K562 (cell line): ENCODE results near the gene KRT8. TPM values are rescaled to one million over a fixed set of nuclear protein-coding genes. Genes with fewer than 3 reads are reported as not detected.

Source experiments
- ATAC-seq: fragments of 200-7000 bp; cut with Tn5 transposase; 3 replicates; pipeline ENCODE4 v1.9.1; 2020; ENCODE audit warnings: moderate library complexity
- BruUV-seq: library from RNA; stranded (reverse); fragments of 400-500 nt; replicated peaks from 2 replicates; lab custom pipeline; 2021; lab: Mats Ljungman, UMichigan
- CTCF ChIA-PET: fragments of 300-600 bp; formaldehyde crosslinking; extraction: SDS; loops from one replicate; lab custom pipeline; 2021; ENCODE audit warnings: low intra/inter-chr PET ratio; lab: Yijun Ruan, JAX
- POLR2A ChIA-PET: fragments of 300-600, 350-650 bp; sonication (Branson Sonifier 250); formaldehyde crosslinking; extraction: SDS; loops from one replicate; lab custom pipeline; 2021; ENCODE audit warnings: antibody characterized with exemption, inconsistent platforms; lab: Yijun Ruan, JAX
- DNase-seq, 4 experiments: peaks; one replicate each; pipeline versions ENCODE4 v3.0.0 to v3.0.0-alpha.2; 2011 to 2018; ENCODE audit warnings: low spot score in 3 of 4, mixed read lengths in 3 of 4; ENCODE audit errors: extremely low read depth in 1 of 4
- FAIRE-seq: peaks from 2 replicates; lab custom pipeline; 2011; peaks lifted over from hg19 to GRCh38; lab: Jason Lieb, UNC
- H2AFZ ChIP-seq: 2 replicates; pipeline ENCODE4 v1.6.0; 2011; ENCODE audit warnings: low read depth, low read length, control low read depth, inconsistent platforms
- H3K27ac ChIP-seq: fragments of 200-600 bp; 3 replicates; pipeline ENCODE4 v1.8.0; 2011; ENCODE audit warnings: low read depth, mild to moderate bottlenecking, control low read depth, inconsistent platforms, low read length, moderate library complexity, mixed read lengths; ENCODE audit errors: extremely low read depth
- H3K27me3 ChIP-seq, 2 experiments: fragments of 300-600 bp in 1 of 2; 2 replicates in 1 of 2; 3 replicates in 1 of 2; pipeline versions ENCODE4 v1.6.0 to v1.8.0; 2011; ENCODE audit warnings: inconsistent platforms in 2 of 2, low read length in 2 of 2, mild to moderate bottlenecking in 1 of 2, mixed read lengths in 1 of 2, moderate library complexity in 1 of 2; ENCODE audit not compliant: control insufficient read depth in 2 of 2, insufficient read depth in 2 of 2
- H3K36me3 ChIP-seq: fragments of 300-600 bp; 3 replicates; pipeline ENCODE4 v1.8.0; 2011; ENCODE audit warnings: mild to moderate bottlenecking, low read length, inconsistent platforms; ENCODE audit not compliant: control insufficient read depth, insufficient read depth
- H3K4me1 ChIP-seq, 2 experiments: fragments of 200-600 bp in 1 of 2; replicated peaks in 1 of 2; 2 replicates in 1 of 2; 3 replicates in 1 of 2; pipeline versions ENCODE4 v1.5.1 to v1.8.0; 2011; ENCODE audit warnings: inconsistent platforms in 2 of 2, low read length in 2 of 2, mild to moderate bottlenecking in 1 of 2, mixed read lengths in 1 of 2, moderate library complexity in 1 of 2; ENCODE audit not compliant: control insufficient read depth in 2 of 2, insufficient read depth in 2 of 2
- H3K4me2 ChIP-seq: 2 replicates; pipeline ENCODE4 v1.6.1; 2011; ENCODE audit warnings: low read length, control low read depth, inconsistent platforms, mixed read lengths; ENCODE audit not compliant: insufficient read depth
- H3K4me3 ChIP-seq: fragments of 200-600 bp; sonication (generic), shearing (Covaris generic); 2 replicates; pipeline ENCODE4 v1.5.1; 2016; ENCODE audit warnings: control low read depth, inconsistent platforms
- H3K79me2 ChIP-seq: fragments of 200-600 bp; 3 replicates; pipeline ENCODE4 v1.8.0; 2011; ENCODE audit warnings: low read length, inconsistent platforms; ENCODE audit not compliant: control insufficient read depth, insufficient read depth
- H3K9ac ChIP-seq, 2 experiments: 2 replicates each; pipeline versions ENCODE4 v1.6.0 to v1.6.1; 2011; ENCODE audit warnings: low read depth in 2 of 2, low read length in 2 of 2, control low read depth in 1 of 2, inconsistent platforms in 1 of 2, mild to moderate bottlenecking in 1 of 2, mixed read lengths in 1 of 2; ENCODE audit not compliant: insufficient read depth in 1 of 2
- H3K9me1 ChIP-seq: one replicate; pipeline ENCODE4 v1.6.0; 2011; ENCODE audit warnings: inconsistent platforms, mild to moderate bottlenecking, low read length, moderate library complexity; ENCODE audit not compliant: control insufficient read depth, insufficient read depth
- H3K9me3 ChIP-seq: replicated peaks from 2 replicates; pipeline ENCODE4 v1.5.1; 2011; ENCODE audit warnings: low read depth, low read length, inconsistent platforms; ENCODE audit not compliant: control insufficient read depth, insufficient read depth
- H4K20me1 ChIP-seq: replicated peaks from 2 replicates; pipeline ENCODE4 v1.6.1; 2011; ENCODE audit warnings: low read length, inconsistent platforms, mixed read lengths; ENCODE audit not compliant: control insufficient read depth, insufficient read depth
- CHD2 ChIP-seq: IDR thresholded peaks from 2 replicates; pipeline ENCODE4 v1.6.1; 2011; ENCODE audit warnings: low read depth, low read length
- CUX1 ChIP-seq: fragments of 200-800 bp; sonication (Bioruptor generic); IDR thresholded peaks from 2 replicates; pipeline ENCODE4 v1.6.1; 2016; ENCODE audit warnings: missing genetic modification characterization, missing compliant biosample characterization
- FOXK1 ChIP-seq: sonication (generic); formaldehyde crosslinking; IDR thresholded peaks from 2 replicates; pipeline ENCODE4 v1.8.0; 2022; ENCODE audit warnings: missing genetic modification reagents, mild to moderate bottlenecking, borderline replicate concordance
- GATAD2B ChIP-seq: fragments of 450-650 bp; IDR thresholded peaks from 2 replicates; pipeline ENCODE4 v1.6.1; 2017; ENCODE audit warnings: mild to moderate bottlenecking, borderline replicate concordance
- GTF2A2 ChIP-seq: IDR thresholded peaks from 2 replicates; pipeline ENCODE4 v1.6.1; 2016; ENCODE audit warnings: mild to moderate bottlenecking, missing genetic modification characterization, missing compliant biosample characterization
- HNRNPH1 ChIP-seq: fragments of 200-400 bp; formaldehyde crosslinking; optimal IDR thresholded peaks from 2 replicates; pipeline ENCODE3; 2017; ENCODE audit warnings: low read depth, mild to moderate bottlenecking, low read length, moderate library complexity
- KAT7 ChIP-seq: sonication (generic); formaldehyde crosslinking; IDR thresholded peaks from 2 replicates; pipeline ENCODE4 v1.8.0; 2022; ENCODE audit warnings: missing genetic modification reagents, mild to moderate bottlenecking, borderline replicate concordance
- OTX1 ChIP-seq: fragments of 450-650 bp; formaldehyde crosslinking; IDR thresholded peaks from 2 replicates; pipeline ENCODE4 v1.4.0; 2022; ENCODE audit warnings: mild to moderate bottlenecking
- SMARCA4 ChIP-seq: fragments of 450-650 bp; IDR thresholded peaks from 2 replicates; pipeline ENCODE4 v1.6.1; 2016
- ZBTB1 ChIP-seq: sonication (generic); formaldehyde crosslinking; IDR thresholded peaks from 2 replicates; pipeline ENCODE4 v1.8.1; 2023; ENCODE audit warnings: missing genetic modification reagents, low read depth, mild to moderate bottlenecking, borderline replicate concordance
- ZNF253 ChIP-seq: fragments of 250-450 bp; sonication (Bioruptor Pico); conservative IDR thresholded peaks from 2 replicates; pipeline ENCODE4 v1.6.1; 2021; ENCODE audit warnings: mild to moderate bottlenecking
- ZNF316 ChIP-seq: fragments of 450-650 bp; IDR thresholded peaks from 2 replicates; pipeline ENCODE4 v1.6.1; 2016
- ZNF444 ChIP-seq: fragments of 250-450 bp; sonication (Bioruptor Pico); IDR thresholded peaks from 2 replicates; pipeline ENCODE4 v1.4.0; 2020; ENCODE audit warnings: mild to moderate bottlenecking, moderate library complexity
- ZNF740 ChIP-seq, 3 experiments: fragments of 200-800 bp in 1 of 3; sonication (Bioruptor generic) in 1 of 3; sonication (generic) in 1 of 3; formaldehyde crosslinking in 1 of 3; IDR thresholded peaks; 2 replicates each; pipeline versions ENCODE4 v1.6.1 to v1.8.0; 2016 to 2022; ENCODE audit warnings: mild to moderate bottlenecking in 2 of 3, missing compliant biosample characterization in 2 of 3, missing genetic modification characterization in 2 of 3, missing genetic modification reagents in 1 of 3
- WGBS: fragments of 100-300 bp; shearing (Covaris generic); methylation state at CpG from one replicate; pipeline ENCODE4 v1.1.6; 2016; ENCODE audit warnings: low coverage, mixed read lengths; ENCODE audit not compliant: insufficient coverage; ENCODE audit errors: missing lambda C conversion rate; 5-methylcytosine and 5-hydroxymethylcytosine counted together
- in situ Hi-C: fragments of 300-500 bp; cut with MboI; formaldehyde crosslinking; loops from 4 replicates; pipeline ENCODE4 v1.15.0; 2018; ENCODE audit warnings: inconsistent platforms, mixed read lengths
- intact Hi-C: fragments of 100-400 bp; cut with micrococcal nuclease; formaldehyde crosslinking; loops from 2 replicates; pipeline ENCODE4 v1.14.2; 2022
- polyA plus RNA-seq, 8 experiments: library from polyadenylated mRNA; depleted of rRNA in 4 of 8; stranded (reverse) in 5 of 8; unstranded in 3 of 8; fragments of >200 nt; fragmentation: Nextera tagmentation in 2 of 8; fragmentation: Illumina TruSeq in 1 of 8; extraction: Ambion mirVana in 2 of 8; extraction: Trizol in 1 of 8; gene quantifications; 2 replicates each; pipeline versions ENCODE4 v1.2.1 to v1.2.3, GENCODE V29; 2011 to 2014; ENCODE audit warnings: inconsistent platforms in 1 of 8, missing spikeins in 1 of 8
- total RNA-seq, 7 experiments: library from RNA; depleted of rRNA in 6 of 7; stranded (reverse); fragments of >200 nt in 6 of 7; fragmentation: Illumina TruSeq in 2 of 7; extraction: Trizol in 2 of 7; gene quantifications; 2 replicates each; pipeline versions ENCODE4 v1.2.1 to v1.2.3, GENCODE V29; 2011 to 2021; ENCODE audit warnings: low replicate concordance in 1 of 7

KRT8 gene
- total and polyA plus RNA-seq, 9 of the 15 experiments (the other 6 are each of a cell fraction or from before 2014, with no cell fraction given), result 41.5 to 661 (median 260) TPM

- TF ChIP-seq HNRNPH1, result no peak
- no peak for TF ChIP-seq ZNF444 (CRISPR knock-in tag)
- TF ChIP-seq FOXK1 (CRISPR knock-in tag), result 0 out of 2 replicates have a peak, but pooled peaks have one; percentile 30
These were observed 2.4 kb upstream of the KRT8 start (continued) for GRCh38 chr12:52907092-52907810.

GRCh38 chr12:52906191-52906601 is 1.3 kb upstream of the KRT8 start:
- Histone ChIP-seq H3K4me2 (no peak overlapping the region), H3K9me1 (no peaks in the 10 kb centered on the region), H3K27me3 (no peaks in the 10 kb centered on the region), H3K79me2 (peaks cover 37% of the 10 kb centered on the region), H3K4me3 (no peak overlapping the region), H3K36me3 (peaks cover 14% of the 10 kb centered on the region; the same call in 2 of the 3 replicates), H3K9ac (peak overlapping the region in 1 of 2 experiments; percentile 37; a peak in 2 of 4 replicates), H3K27ac (peak overlapping the region; percentile 81; the same call in 1 of the 3 replicates), H2AFZ (peak overlapping the region; percentile 30; the same call in 1 of the 2 replicates), H3K4me1 (peaks cover 56 to 59% of the 10 kb centered on the region in 2 experiments), H3K9me3 (no peaks in the 10 kb centered on the region), H4K20me1 (no peaks in the 10 kb centered on the region)
- DNase-seq (no peak), FAIRE-seq (no peak), ATAC-seq (no peak)
- CTCF ChIA-PET, result interaction anchor here (3.6 kb wide), 1 partner anchor 75 kb away, joined by 29 read pairs; no protein-coding TSS in a partner anchor
- no TSS peak for BruUV-seq
- intact Hi-C loops, result no loop called here
- in situ Hi-C loops, result loop anchor here (5.0 kb wide), 1 partner anchor 46 kb away; no protein-coding TSS in a partner anchor
- POLR2A ChIA-PET, result interaction anchor here (2.5 to 3.9 kb wide), 3 partner anchors 10 to 13 kb away, joined by 13 to 20 read pairs (median 18); no protein-coding TSS in a partner anchor
- WGBS, result 64% methylated on average over 5 of the region's 7 CpGs
- TF ChIP-seq OTX1 (no peak), ZNF253 (CRISPR knock-in tag) (no peak), CUX1 (CRISPR knock-in tag) (no peak), ZNF316 (no peak), GATAD2B (no peak), SMARCA4 (no peak), ZNF740 (CRISPR knock-in tag; IDR thresholded peaks at IDR 0.05) (peak; percentile 71; the same call in 1 of the 2 replicates), ZNF740 (tag; IDR thresholded peaks at IDR 0.05) (no peak), GTF2A2 (no peak), KAT7 (CRISPR knock-in tag) (0 out of 2 replicates have a peak, but pooled peaks have one; percentile 48), CHD2 (no peak), ZBTB1 (CRISPR knock-in tag) (no peak)
